Gastroesophageal sphincter (tissue), 3 donors: ENCODE data around the gene ITGAE.

Experiments
- CTCF ChIP-seq, 4 experiments: fragments of 200-600 bp in 2 of 4; fragments of 450-650 bp in 2 of 4; sonication (generic) in 1 of 4; IDR thresholded peaks; one replicate each; pipeline ENCODE4 v1.5.1; 2017 to 2019; ENCODE audit warnings: antibody characterized with exemption in 4 of 4, mild to moderate bottlenecking in 2 of 4, moderate library complexity in 2 of 4
- EP300 ChIP-seq: sonication (generic); formaldehyde crosslinking; IDR thresholded peaks from one replicate; pipeline ENCODE4 v1.6.1; 2017; ENCODE audit warnings: antibody characterized with exemption, mild to moderate bottlenecking
- POLR2A ChIP-seq, 2 donors: fragments of 450-650 bp; IDR thresholded peaks; one replicate each; pipeline ENCODE4 v1.6.1; 2017; ENCODE audit warnings: antibody characterized with exemption in 2 of 2, mild to moderate bottlenecking in 2 of 2, moderate library complexity in 1 of 2
- POLR2AphosphoS5 ChIP-seq: sonication (generic); formaldehyde crosslinking; IDR thresholded peaks from one replicate; pipeline ENCODE4 v1.6.1; 2017; ENCODE audit warnings: antibody characterized with exemption

- no peak for TF ChIP-seq CTCF (IDR thresholded peaks at IDR 0.05)
- TF ChIP-seq POLR2AphosphoS5 = no peak
- TF ChIP-seq POLR2A (IDR thresholded peaks at IDR 0.05) = no peak
- no peak for TF ChIP-seq EP300
These were observed 17.0 kb upstream of the ITGAE start for GRCh38 chr17:3817851-3818605.
